ENCODE data around the gene AJAP1. TPM values are rescaled to one million over a fixed set of nuclear protein-coding genes. Genes with fewer than 3 reads are reported as not detected.

AJAP1 gene
- total and polyA plus RNA-seq, 12 donors, result 0.07 to 2.2 (median 0.44) TPM

DNA sequence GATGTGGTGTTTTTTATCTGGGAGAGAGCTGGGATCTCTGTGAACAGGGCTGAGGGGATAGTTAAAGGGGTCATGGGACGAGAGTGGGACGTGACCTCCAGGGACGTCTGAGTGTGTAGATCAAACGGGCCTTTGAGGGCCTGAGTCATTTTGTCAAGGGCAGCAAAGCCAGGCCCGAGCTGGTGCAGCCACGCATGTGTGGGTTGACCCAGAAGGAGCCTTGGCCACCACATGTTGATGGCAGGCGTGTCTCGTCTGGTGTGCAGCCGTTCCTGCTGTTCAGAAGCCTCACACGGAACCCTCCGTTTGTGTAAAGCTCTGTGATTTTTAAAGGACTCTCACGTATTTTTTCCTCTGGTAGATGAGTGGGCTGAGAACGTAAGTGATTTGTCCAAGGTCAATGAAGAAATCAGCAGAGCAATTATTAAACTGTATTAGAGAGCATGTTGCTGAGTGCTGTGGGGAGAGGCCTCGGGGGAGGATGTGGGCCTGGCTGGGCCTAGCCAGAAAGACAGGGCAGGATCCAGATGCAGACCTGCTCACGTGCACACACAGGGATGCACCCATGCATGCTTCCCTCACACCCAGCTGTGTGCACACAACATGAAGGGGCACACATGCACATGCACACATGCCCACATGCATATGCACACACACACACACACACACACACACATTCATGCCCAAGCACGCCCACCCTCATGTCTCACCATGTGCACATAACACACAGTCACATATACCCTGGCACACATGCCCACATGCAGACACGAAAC is 89.8 kb downstream of the AJAP1 start:
- Histone ChIP-seq H3K27ac (peak overlapping the region in 1 of 5 donors; percentile 6), H3K9me3 (replicated peaks in 1 of 3) (no peaks in the 10 kb centered on the region), H3K27me3 (no peaks in the 10 kb centered on the region), H3K4me1 (replicated peaks in 1 of 2) (no peaks in the 10 kb centered on the region), H3K36me3 (replicated peaks in 1 of 2) (no peaks in the 10 kb centered on the region), H3K4me3 (no peak overlapping the region)
- WGBS, 4 donors, result 44 to 68% (median 50%) methylated on average over 15 to 17 of the region's 17 CpGs
- intact Hi-C loops (cut with DNase I), result no loop called here
- DNase-seq, result peak; percentile 18 to 68 (median 56)
- TF ChIP-seq, protein P1, sequence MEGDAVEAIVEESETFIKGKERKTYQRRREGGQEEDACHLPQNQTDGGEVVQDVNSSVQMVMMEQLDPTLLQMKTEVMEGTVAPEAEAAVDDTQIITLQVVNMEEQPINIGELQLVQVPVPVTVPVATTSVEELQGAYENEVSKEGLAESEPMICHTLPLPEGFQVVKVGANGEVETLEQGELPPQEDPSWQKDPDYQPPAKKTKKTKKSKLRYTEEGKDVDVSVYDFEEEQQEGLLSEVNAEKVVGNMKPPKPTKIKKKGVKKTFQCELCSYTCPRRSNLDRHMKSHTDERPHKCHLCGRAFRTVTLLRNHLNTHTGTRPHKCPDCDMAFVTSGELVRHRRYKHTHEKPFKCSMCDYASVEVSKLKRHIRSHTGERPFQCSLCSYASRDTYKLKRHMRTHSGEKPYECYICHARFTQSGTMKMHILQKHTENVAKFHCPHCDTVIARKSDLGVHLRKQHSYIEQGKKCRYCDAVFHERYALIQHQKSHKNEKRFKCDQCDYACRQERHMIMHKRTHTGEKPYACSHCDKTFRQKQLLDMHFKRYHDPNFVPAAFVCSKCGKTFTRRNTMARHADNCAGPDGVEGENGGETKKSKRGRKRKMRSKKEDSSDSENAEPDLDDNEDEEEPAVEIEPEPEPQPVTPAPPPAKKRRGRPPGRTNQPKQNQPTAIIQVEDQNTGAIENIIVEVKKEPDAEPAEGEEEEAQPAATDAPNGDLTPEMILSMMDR (IDR thresholded peaks at IDR 0.05), result no peak
- no peak for TF ChIP-seq POLR2A (IDR thresholded peaks at IDR 0.05)

DNA sequence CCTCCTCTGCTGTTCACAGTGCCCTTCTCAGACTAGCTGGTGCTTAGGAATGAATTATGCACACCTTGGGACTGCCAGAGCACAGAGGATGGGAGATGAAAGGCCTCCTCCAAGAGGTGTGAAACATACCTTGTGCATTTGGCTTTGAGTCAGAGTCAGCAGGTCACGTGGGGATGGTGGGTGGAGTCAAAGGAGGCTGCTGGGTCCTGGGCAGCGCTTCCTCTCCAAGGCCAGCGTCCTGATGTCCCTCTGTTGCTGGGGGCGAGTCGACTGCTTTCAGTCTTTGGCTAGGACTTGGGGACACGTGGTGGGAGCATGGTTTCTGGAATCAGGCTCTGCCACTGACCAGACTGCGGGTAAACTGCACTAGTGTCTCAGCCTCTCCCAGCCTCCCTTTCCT is 91.2 kb downstream of the AJAP1 start:
- no peaks in the 10 kb centered on the region for H3K9me3 ChIP-seq (replicated peaks in 1 of 3)
- DNase-seq, result peak in 1 of 7 donors; percentile 1
- H3K27me3 ChIP-seq, result no peaks in the 10 kb centered on the region
- WGBS, 4 donors, result 34 to 60% (median 57%) methylated on average over 7 of the region's 7 CpGs
- intact Hi-C loops (cut with DNase I), result no loop called here
- no peaks in the 10 kb centered on the region for H3K4me1 ChIP-seq (replicated peaks in 1 of 2)
- H3K4me3 ChIP-seq, result no peak overlapping the region
- H3K36me3 ChIP-seq (replicated peaks in 1 of 2), result no peaks in the 10 kb centered on the region
- TF ChIP-seq, protein P1 (IDR thresholded peaks at IDR 0.05), result no peak
- no peak for TF ChIP-seq POLR2A (IDR thresholded peaks at IDR 0.05)
- H3K27ac ChIP-seq, result no peak overlapping the region

DNA sequence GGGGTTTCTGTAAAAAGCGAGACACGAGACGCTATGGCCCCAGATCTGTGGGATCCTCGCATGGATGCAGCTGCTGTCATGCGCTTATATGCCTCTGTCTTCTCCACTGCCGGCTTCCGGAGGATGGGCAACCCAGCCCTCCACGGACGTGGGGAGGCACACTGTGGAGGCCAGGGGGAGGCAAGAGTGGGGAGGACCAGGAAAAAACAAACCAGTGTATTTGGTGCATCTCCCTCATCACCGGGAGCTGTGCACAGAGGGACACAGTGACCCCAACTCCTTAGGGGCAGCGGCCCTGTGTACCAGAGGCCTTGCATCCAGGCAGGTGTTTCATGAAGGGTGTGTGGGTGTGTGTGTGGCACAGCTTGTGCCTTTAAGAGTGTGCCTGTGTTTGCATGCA is 95.0 kb downstream of the AJAP1 start:
- Histone ChIP-seq H3K9me3 (replicated peaks in 1 of 3) (no peaks in the 10 kb centered on the region), H3K4me1 (replicated peaks in 1 of 2) (no peaks in the 10 kb centered on the region), H3K4me3 (no peak overlapping the region), H3K36me3 (replicated peaks in 1 of 2) (no peaks in the 10 kb centered on the region), H3K27ac (no peak overlapping the region), H3K27me3 (no peaks in the 10 kb centered on the region)
- intact Hi-C loops (cut with DNase I), result no loop called here
- no peak for DNase-seq
- TF ChIP-seq, protein P1 (IDR thresholded peaks at IDR 0.05), result no peak
- TF ChIP-seq POLR2A (IDR thresholded peaks at IDR 0.05), result no peak
- 83 to 98% (median 89%) methylated on average over 1 to 11 of the region's 11 CpGs for WGBS, 4 donors

DNA sequence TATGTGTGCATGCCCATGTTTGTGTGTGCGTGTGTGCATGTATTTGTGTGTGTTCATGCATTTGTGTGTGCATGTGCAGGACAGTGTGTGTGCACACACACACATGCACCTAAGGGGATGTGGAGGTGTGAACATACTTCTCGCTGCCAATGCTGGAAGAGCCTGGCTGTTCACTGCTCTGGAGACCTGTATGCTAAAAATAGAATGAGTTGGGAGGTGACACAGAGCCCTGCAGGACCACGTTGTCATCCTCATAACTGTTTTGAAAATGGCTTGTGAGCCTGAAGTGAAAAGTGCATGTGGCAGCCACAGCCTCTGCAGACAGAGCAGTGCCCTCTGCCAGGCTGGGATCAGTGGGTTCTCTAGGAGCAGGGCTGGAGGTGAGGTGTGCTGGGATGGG is 95.8 kb downstream of the AJAP1 start:
- Histone ChIP-seq H3K27me3 (no peaks in the 10 kb centered on the region), H3K4me1 (replicated peaks in 1 of 2) (no peaks in the 10 kb centered on the region), H3K36me3 (replicated peaks in 1 of 2) (no peaks in the 10 kb centered on the region), H3K27ac (no peak overlapping the region), H3K9me3 (replicated peaks in 1 of 3) (no peaks in the 10 kb centered on the region), H3K4me3 (no peak overlapping the region)
- 57 to 61% (median 59%) methylated on average over 2 to 3 of the region's 3 CpGs for WGBS, 4 donors
- TF ChIP-seq, protein P1 (IDR thresholded peaks at IDR 0.05), result no peak
- no peak for TF ChIP-seq POLR2A (IDR thresholded peaks at IDR 0.05)
- intact Hi-C loops (cut with DNase I), result no loop called here
- no peak for DNase-seq
